SK-N-SH (cell line): Measurements from ENCODE around the gene PIEZO2.

Experiments
- CHD2 ChIP-seq: fragments of 150-350 bp; IDR thresholded peaks from 2 replicates; pipeline ENCODE4 v1.6.1; 2018; ENCODE audit warnings: low read length; ENCODE audit not compliant: partially characterized antibody
- CTCF ChIP-seq: fragments of 200-600 bp; sonication (generic); IDR thresholded peaks from 2 replicates; pipeline ENCODE4 v1.6.1; 2017; ENCODE audit warnings: antibody characterized with exemption, mild to moderate bottlenecking, moderate library complexity
- FOSL2 ChIP-seq: IDR thresholded peaks from 2 replicates; pipeline ENCODE4 v1.4.0; 2012; ENCODE audit warnings: low read depth, mild to moderate bottlenecking, moderate library complexity, borderline replicate concordance
- POLR2AphosphoS5 ChIP-seq: IDR thresholded peaks from 2 replicates; pipeline ENCODE4 v1.6.1; 2012; ENCODE audit warnings: low read depth, low read length
- USF2 ChIP-seq: fragments of 150-350 bp; IDR thresholded peaks from 2 replicates; pipeline ENCODE4 v1.6.1; 2017; ENCODE audit warnings: antibody characterized with exemption, low read length, low read depth, borderline replicate concordance

- no peak for TF ChIP-seq CTCF
- no peak for TF ChIP-seq POLR2AphosphoS5
- TF ChIP-seq FOSL2, result no peak
- no peak for TF ChIP-seq CHD2
- TF ChIP-seq USF2, result no peak
These were observed 378.2 kb downstream of the PIEZO2 start for GRCh38 chr18:10771053-10771709.
